Measurements from ENCODE around the gene CEP72. TPM values are rescaled to one million over a fixed set of nuclear protein-coding genes. Genes with fewer than 3 reads are reported as not detected.

CEP72 gene
- total and polyA plus RNA-seq, 2 of the 13 experiments (the other 11 are each of a cell fraction or from before 2014, with no cell fraction given) = 3.4 to 9.4 TPM

GRCh38 chr5:592158-592557 lies 20.0 kb upstream of the CEP72 start:
- no peak overlapping the region for H3K27ac ChIP-seq (ENCODE audit: extremely low read length, insufficient read depth, low read length)
- ATAC-seq = no peak
- no peak for DNase-seq (ENCODE audit: low spot score)

GRCh38 chr5:593511-593910 lies 18.6 kb upstream of the CEP72 start:
- Histone ChIP-seq H3K4me3 (replicated peaks in 1 of 3; ENCODE audit: insufficient read depth in 1 of 3, low read depth in 2 of 3, low read length in 3 of 3) (no peak overlapping the region), H3K4me2 (ENCODE audit: low read depth, low read length) (no peak overlapping the region), H4K20me1 (ENCODE audit: insufficient read depth, low read length) (no peaks in the 10 kb centered on the region), H3K9ac (ENCODE audit: insufficient read depth, low read depth, low read length) (no peak overlapping the region), H3K27ac (ENCODE audit: extremely low read length, insufficient read depth, low read length) (no peak overlapping the region), H3K9me3 (ENCODE audit: low read length) (no peaks in the 10 kb centered on the region), H3K4me1 (ENCODE audit: insufficient read depth, low read length) (no peaks in the 10 kb centered on the region), H2AFZ (ENCODE audit: low read length) (no peak overlapping the region), H3K36me3 (replicated peaks in 1 of 2; ENCODE audit: control insufficient read depth in 1 of 2, insufficient read depth in 2 of 2, low read length in 2 of 2) (no peaks in the 10 kb centered on the region), H3K27me3 (ENCODE audit: control insufficient read depth in 1 of 2, insufficient read depth in 2 of 2, low read length in 2 of 2) (peaks cover 3 to 44% of the 10 kb centered on the region in 2 experiments), H3K79me2 (ENCODE audit: insufficient read depth, low read length) (no peaks in the 10 kb centered on the region)
- FAIRE-seq (no peak), DNase-seq (ENCODE audit: low spot score) (no peak), ATAC-seq (no peak)
- CTCF ChIA-PET (ENCODE audit: low intra/inter-chr PET ratio, low total read pairs) = no interaction called here
- in situ Hi-C loops (cut with HindIII; ENCODE audit: extremely low pct_ligation_motif_present, low pct_unique_long_range_greater_than_20kb) = no loop called here
- no peak for TF ChIP-seq MAFG (CRISPR knock-in tag; IDR thresholded peaks at IDR 0.05)
- TF ChIP-seq ZNF260 (CRISPR knock-in tag; IDR thresholded peaks at IDR 0.05; ENCODE audit: borderline replicate concordance, low read depth) = no peak
- no peak for TF ChIP-seq ZNF770 (CRISPR knock-in tag; IDR thresholded peaks at IDR 0.05)
- TF ChIP-seq ZNF773 (CRISPR knock-in tag; IDR thresholded peaks at IDR 0.05; ENCODE audit: borderline replicate concordance) = no peak
- no peak for TF ChIP-seq HNF4G (IDR thresholded peaks at IDR 0.05; ENCODE audit: borderline replicate concordance, low read depth, low read length)
- no peak for TF ChIP-seq HNF4G (CRISPR knock-in tag; IDR thresholded peaks at IDR 0.05; ENCODE audit: borderline replicate concordance, low read depth)
- no peak for TF ChIP-seq NR3C1 (CRISPR knock-in tag; IDR thresholded peaks at IDR 0.05)
- BruUV-seq (replicated peaks) = no TSS peak
- intact Hi-C loops (cut with micrococcal nuclease; ENCODE audit: unreplicated experiment) = no loop called here
- POLR2A ChIA-PET = no interaction called here
- no CpG with 5 or more reads among the region's 8 CpGs for WGBS (ENCODE audit: low lambda C conversion rate)

More at GRCh38 chr5:592158-592557, 20.0 kb upstream of the CEP72 start:
- Histone ChIP-seq H3K4me3 (replicated peaks in 1 of 3; ENCODE audit: insufficient read depth in 1 of 3, low read depth in 2 of 3, low read length in 3 of 3) (no peak overlapping the region), H4K20me1 (ENCODE audit: insufficient read depth, low read length) (no peaks in the 10 kb centered on the region), H2AFZ (ENCODE audit: low read length) (no peak overlapping the region), H3K79me2 (ENCODE audit: insufficient read depth, low read length) (no peaks in the 10 kb centered on the region), H3K4me1 (ENCODE audit: insufficient read depth, low read length) (no peaks in the 10 kb centered on the region), H3K9me3 (ENCODE audit: low read length) (no peaks in the 10 kb centered on the region), H3K4me2 (ENCODE audit: low read depth, low read length) (no peak overlapping the region), H3K27me3 (ENCODE audit: control insufficient read depth in 1 of 2, insufficient read depth in 2 of 2, low read length in 2 of 2) (peaks cover 2 to 32% of the 10 kb centered on the region in 2 experiments; a peak in 4 of 5 replicates), H3K9ac (ENCODE audit: insufficient read depth, low read depth, low read length) (no peak overlapping the region), H3K36me3 (replicated peaks in 1 of 2; ENCODE audit: control insufficient read depth in 1 of 2, insufficient read depth in 2 of 2, low read length in 2 of 2) (no peaks in the 10 kb centered on the region)
- in situ Hi-C loops (cut with HindIII; ENCODE audit: extremely low pct_ligation_motif_present, low pct_unique_long_range_greater_than_20kb) = no loop called here
- ChIA-PET POLR2A (no interaction called here), CTCF (ENCODE audit: low intra/inter-chr PET ratio, low total read pairs) (no interaction called here)
- TF ChIP-seq KMT2A (CRISPR knock-in tag; IDR thresholded peaks at IDR 0.05) (no peak), SP1 (IDR thresholded peaks at IDR 0.05) (no peak), SP1 (CRISPR knock-in tag; IDR thresholded peaks at IDR 0.05) (no peak), TRIM24 (CRISPR knock-in tag; IDR thresholded peaks at IDR 0.05) (no peak), ZNF160 (CRISPR knock-in tag; IDR thresholded peaks at IDR 0.05) (no peak)
- WGBS (ENCODE audit: low lambda C conversion rate) = no CpG with 5 or more reads among the region's 5 CpGs
- intact Hi-C loops (cut with micrococcal nuclease; ENCODE audit: unreplicated experiment) = no loop called here
- BruUV-seq (replicated peaks) = no TSS peak
- no peak for FAIRE-seq

All from HepG2 (cell line).